Liver (tissue), 3 donors: ENCODE measurements around the gene BTBD17.

Experiments
- ATF3 ChIP-seq: IDR thresholded peaks from 2 replicates; pipeline ENCODE4 v1.6.1; 2016; ENCODE audit warnings: antibody characterized with exemption
- EGR1 ChIP-seq, 2 donors: IDR thresholded peaks; 2 replicates each; pipeline ENCODE4 v1.6.1; 2016 to 2018; ENCODE audit warnings: antibody characterized with exemption in 2 of 2, low read depth in 2 of 2
- GABPA ChIP-seq, 2 donors: IDR thresholded peaks in 1 of 2; conservative IDR thresholded peaks in 1 of 2; 2 replicates each; pipeline ENCODE4 v1.6.1; 2016; ENCODE audit warnings: antibody characterized with exemption in 2 of 2, mild to moderate bottlenecking in 1 of 2, moderate library complexity in 1 of 2
- MAX ChIP-seq: IDR thresholded peaks from 2 replicates; pipeline ENCODE4 v1.6.1; 2016; ENCODE audit warnings: antibody characterized with exemption
- RAD21 ChIP-seq, 2 donors: IDR thresholded peaks; 2 replicates each; pipeline ENCODE4 v1.6.1; 2016; ENCODE audit warnings: antibody characterized with exemption in 2 of 2, mild to moderate bottlenecking in 2 of 2
- REST ChIP-seq: IDR thresholded peaks from 2 replicates; pipeline ENCODE4 v1.6.1; 2016; ENCODE audit warnings: antibody characterized with exemption, mild to moderate bottlenecking
- RXRA ChIP-seq, 2 donors: IDR thresholded peaks; 2 replicates each; pipeline ENCODE4 v1.6.1; 2017 to 2018; ENCODE audit warnings: antibody characterized with exemption in 2 of 2, mild to moderate bottlenecking in 1 of 2
- SP1 ChIP-seq: IDR thresholded peaks from 2 replicates; pipeline ENCODE4 v1.6.1; 2018; ENCODE audit warnings: antibody characterized with exemption, mild to moderate bottlenecking
- TAF1 ChIP-seq: conservative IDR thresholded peaks from 2 replicates; pipeline ENCODE4 v1.6.1; 2016; ENCODE audit warnings: antibody characterized with exemption, mild to moderate bottlenecking
- YY1 ChIP-seq: IDR thresholded peaks from 2 replicates; pipeline ENCODE4 v1.6.1; 2016; ENCODE audit warnings: antibody characterized with exemption, mild to moderate bottlenecking
- ZBTB33 ChIP-seq: IDR thresholded peaks from 2 replicates; pipeline ENCODE4 v1.6.1; 2016; ENCODE audit warnings: antibody characterized with exemption
- TF ChIP-seq, protein P1 (sequence below): fragments of 150-350 bp; IDR thresholded peaks from 2 replicates; pipeline ENCODE4 v1.5.1; 2017; ENCODE audit warnings: improper control_type of control experiment, low read depth, low read length; ENCODE audit not compliant: missing input control
- donor health status: healthy.
- donor health status: healthy.

DNA sequence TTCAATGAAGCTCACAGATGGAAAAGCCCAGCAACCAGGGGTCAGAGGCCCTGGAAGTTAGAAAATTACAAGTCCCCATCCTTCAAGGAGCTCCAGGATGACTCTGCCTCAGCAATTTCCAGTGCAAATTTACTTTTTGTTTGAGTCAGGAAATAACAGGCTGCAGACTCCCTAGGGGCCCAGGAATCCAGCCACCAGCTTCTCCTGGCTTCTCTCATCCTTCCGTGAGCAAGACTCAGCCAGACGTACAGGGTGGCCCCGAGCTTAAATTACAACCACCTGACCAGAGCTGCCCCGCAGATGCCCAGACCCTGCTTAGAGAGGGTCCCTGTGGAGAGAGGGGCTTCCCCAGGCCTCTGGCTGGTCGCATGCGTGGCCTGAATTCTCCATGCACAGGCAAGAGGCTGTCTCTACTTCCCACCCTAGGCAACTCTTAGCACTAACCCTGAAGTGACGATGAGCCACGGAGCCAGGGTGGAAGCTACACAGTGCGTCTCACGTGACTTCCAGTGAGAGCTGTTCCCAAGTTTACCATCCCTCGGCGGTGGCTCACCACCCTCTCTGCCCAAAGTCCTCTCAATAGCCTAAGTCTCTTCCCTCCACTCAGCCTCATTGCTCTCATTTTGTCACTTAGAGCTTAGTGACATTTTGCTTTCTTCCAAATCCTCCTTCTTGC is 32.7 kb upstream of the BTBD17 start:
- TF ChIP-seq YY1 (no peak), RXRA (IDR thresholded peaks at IDR 0.05) (no peak), ATF3 (no peak), REST (no peak), SP1 (no peak), TAF1 (no peak), RAD21 (IDR thresholded peaks at IDR 0.05) (no peak), MAX (no peak), GABPA (IDR thresholded peaks at IDR 0.05 in 1 of 2, conservative IDR thresholded peaks at IDR 0.05 in 1 of 2) (no peak), EGR1 (IDR thresholded peaks at IDR 0.05; ENCODE audit: low read depth in 2 of 2) (no peak), ZBTB33 (no peak)
- TF ChIP-seq, protein P1, sequence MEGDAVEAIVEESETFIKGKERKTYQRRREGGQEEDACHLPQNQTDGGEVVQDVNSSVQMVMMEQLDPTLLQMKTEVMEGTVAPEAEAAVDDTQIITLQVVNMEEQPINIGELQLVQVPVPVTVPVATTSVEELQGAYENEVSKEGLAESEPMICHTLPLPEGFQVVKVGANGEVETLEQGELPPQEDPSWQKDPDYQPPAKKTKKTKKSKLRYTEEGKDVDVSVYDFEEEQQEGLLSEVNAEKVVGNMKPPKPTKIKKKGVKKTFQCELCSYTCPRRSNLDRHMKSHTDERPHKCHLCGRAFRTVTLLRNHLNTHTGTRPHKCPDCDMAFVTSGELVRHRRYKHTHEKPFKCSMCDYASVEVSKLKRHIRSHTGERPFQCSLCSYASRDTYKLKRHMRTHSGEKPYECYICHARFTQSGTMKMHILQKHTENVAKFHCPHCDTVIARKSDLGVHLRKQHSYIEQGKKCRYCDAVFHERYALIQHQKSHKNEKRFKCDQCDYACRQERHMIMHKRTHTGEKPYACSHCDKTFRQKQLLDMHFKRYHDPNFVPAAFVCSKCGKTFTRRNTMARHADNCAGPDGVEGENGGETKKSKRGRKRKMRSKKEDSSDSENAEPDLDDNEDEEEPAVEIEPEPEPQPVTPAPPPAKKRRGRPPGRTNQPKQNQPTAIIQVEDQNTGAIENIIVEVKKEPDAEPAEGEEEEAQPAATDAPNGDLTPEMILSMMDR, result no peak
